ENCODE results near the gene SRGAP2C. TPM values are rescaled to one million over a fixed set of nuclear protein-coding genes. Genes with fewer than 3 reads are reported as not detected.
"Not testable (repeated sequence)": the region's sequence is repeated elsewhere in the genome, so short reads cannot be mapped to it uniquely, and the experiment has no call there.

Gene SRGAP2C
- total RNA-seq, 1 experiment from 2014 or later: 9.2 TPM

DNA sequence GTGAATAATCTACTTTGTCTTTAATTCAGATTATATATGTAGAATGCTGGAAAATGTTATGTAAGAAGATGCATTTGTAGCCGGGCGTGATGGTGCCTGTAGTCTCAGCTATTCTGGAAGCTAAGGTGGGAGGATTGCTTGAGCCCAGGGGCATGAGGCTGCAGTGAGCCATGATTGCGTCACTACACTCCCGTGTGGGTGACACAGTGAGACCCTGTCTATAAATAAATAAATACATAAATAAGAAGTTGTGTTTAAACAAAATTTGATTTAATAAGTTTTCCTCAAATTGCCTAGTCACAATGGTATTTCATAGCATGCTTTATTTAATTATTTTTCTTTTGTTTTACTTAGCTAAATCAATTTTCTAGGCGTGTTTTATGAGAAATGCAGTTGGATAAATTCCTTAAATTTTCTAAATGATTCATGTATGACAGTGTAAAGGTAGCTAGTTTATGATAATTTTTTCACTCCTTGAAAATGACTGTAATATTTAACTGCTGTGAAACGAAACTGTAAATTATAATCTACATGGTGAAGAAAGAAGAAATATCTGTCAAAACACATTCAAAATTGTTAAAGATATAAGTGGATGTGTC lies 232.6 kb downstream of the SRGAP2C start:
- DNase-seq (ENCODE audit: low read depth): no peak

DNA sequence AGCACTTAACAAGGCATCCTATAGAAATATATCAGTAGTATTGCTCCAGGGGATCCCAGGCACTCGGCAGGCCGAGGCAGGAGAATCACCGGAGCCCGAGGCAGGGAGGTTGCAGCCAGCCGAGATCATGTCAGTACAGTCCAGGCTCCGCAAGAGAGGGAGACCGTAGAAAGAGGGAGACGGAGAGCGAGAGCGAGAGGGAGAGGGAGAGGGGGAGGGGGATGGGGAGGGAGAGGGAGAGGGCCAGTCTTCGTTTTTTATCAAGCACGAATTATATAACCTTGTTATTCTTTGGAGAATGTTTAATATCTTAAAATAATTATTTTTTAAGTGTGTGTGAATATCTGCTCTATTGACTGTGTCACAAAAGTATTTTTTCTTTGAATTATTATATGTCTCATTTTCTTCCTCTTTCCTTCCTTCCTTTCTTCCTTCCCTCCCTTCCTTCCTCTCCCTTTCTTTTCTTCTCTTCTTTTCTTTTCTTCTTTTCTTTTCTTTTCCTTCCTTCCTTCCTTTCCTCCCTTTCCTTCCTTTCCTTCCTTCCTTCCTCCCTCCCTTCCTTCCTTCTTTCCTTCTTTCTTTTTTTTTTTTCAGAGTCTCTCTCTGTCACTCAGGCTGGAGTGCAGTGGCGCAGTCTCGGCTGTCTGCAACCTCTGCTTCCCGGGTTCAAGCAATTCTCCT lies 233.7 kb downstream of the SRGAP2C start:
- no peak for DNase-seq (ENCODE audit: low read depth)

DNA sequence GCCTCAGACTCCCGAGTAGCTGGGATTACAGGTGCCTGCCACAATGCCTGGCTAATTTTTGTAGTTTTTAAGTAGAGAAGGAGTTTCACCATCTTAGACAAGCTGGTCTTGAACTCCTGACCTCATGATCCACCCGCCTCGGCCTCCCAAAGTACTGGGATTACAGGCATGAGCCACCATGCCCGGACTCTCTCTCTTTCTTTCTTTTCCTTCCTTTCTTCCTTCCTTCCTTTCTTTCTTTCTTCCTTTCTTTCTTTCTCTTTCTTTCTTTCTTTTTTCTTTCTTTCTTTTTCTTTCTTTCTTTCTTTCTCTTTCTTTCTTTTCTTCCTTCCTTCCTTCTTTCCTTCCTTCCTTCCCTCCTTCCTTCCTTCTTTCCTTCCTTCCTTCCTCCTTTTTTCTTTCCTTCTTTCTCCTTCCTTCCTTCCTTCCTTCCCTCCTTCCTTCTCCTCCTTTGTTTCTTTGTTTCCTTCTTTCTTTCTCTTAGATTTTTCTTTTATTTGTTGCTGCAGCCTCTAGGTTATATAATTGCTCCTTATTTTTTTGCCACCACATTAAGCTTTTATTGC lies 234.4 kb downstream of the SRGAP2C start:
- not testable (repeated sequence) for DNase-seq (ENCODE audit: low read depth)

DNA sequence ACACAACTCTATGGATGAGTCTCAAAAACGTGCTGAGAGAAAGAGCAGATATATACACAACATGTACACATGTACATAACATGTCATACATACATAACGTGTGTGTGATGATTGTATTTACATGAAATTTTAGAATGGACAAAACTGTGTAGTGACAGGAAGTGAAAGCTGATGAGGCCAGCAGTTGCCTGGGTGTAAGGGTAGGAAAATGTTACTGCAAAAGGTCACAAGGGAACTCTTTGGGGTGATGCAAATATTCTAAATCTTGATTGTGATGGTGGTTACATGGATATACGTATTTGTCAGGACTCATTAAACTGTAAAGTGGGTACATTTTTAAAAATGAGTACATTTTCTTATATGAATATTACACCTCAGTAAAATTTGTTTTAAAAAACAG lies 236.7 kb downstream of the SRGAP2C start:
- DNase-seq (ENCODE audit: low read depth): not testable (repeated sequence)

DNA sequence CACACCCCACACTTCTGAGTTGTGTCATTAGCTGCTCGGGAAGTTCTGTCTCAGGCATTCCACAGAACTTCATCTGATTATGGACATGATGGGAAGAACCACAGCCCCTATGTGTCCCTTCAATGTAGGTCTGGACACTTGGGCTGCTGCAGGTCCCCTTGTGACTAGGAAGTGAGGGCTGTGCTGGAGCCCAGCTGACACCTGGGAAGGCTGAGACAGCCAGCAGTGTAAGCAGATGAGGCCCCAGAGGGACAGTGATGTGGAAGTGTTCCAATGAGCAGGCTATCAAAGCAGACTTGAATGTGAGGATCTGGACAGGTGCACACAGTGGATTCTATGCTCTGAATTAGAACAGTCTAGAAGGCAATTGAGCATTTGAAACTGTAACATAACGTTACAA lies 239.2 kb downstream of the SRGAP2C start:
- DNase-seq (ENCODE audit: low read depth): not testable (repeated sequence)

DNA sequence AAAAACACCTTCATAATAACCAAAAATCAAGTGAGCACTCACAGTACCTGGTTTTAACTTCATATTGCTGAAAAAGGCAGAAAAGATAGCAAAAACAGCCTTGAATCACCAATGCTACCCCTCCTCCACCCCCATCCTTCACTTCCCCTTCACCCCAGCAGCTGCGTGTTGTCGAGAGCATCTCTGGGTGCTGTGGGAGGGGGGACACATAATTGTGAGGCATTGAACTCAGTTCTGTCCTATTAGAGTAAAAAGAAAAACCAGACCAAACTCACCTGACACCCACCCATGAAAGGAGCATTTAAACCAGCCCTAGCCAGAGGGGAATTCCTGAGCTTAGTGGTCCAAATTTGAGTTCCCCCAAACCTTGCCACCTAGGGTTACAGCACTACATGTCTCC lies 248.7 kb downstream of the SRGAP2C start:
- DNase-seq (ENCODE audit: low read depth): not testable (repeated sequence)

DNA sequence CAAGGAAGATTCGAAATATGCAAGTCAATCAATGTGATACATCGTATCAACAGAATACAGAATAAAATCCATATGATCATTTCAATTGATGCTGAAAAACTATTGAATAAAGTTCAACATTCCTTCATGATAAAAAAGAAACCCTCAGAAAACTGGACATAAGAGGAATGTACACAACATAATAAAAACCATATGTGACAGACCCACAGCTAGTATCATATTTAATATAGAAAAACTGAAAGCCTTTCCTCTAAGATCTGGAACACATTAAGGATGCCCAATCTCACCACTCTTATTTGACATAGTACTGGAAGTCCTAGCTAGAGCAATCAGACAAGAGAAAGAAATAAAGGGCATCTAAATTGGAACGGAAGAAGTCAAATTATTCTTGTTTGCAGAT lies 254.1 kb downstream of the SRGAP2C start:
- DNase-seq (ENCODE audit: low read depth): not testable (repeated sequence)

DNA sequence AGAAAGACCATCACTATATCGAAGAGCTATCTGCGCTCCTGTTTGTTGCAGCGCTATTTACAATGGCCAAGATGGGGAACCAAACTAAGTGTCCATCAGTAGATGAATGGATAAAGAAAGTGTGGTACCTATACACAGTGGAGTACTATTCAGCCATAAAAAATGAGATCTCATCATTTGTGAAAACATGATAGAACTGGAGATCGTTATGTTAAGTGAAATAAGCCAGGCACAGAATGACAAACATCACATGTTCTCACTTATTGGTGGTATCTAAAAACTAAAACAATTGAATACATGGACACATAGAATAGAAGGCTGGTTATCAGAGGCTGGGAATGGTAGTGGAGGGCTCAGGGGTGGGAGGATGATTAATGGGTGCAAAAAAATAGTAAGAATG lies 256.2 kb downstream of the SRGAP2C start:
- DNase-seq (ENCODE audit: low read depth): no peak

Other genes with a start within 250 kb of the SRGAP2C start
- gene FAM72B, start 635 bp upstream of the SRGAP2C start, total RNA-seq (2014; rRNA removed): 6.3 TPM in 2 replicates